ENCODE measurements around the gene PLIN5.

DNA sequence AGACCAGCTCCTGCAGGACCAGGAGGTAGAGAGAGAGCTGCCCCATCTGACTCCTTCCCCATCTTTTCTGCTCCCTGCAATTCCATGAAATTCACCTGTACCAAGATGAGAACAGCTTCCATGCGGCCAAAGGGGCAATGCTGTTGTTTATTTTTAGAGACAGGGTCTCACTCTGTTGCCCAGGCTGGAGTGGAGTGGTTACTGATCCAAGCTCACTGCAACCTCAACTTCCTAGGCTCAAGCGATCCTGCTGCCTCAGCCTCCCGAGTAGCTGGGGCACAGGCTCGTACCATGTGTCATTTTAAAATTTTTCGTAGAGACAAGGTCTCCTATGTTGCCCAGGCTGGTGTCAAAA lies 13.2 kb downstream of the PLIN5 start:
- TF ChIP-seq, protein P1, sequence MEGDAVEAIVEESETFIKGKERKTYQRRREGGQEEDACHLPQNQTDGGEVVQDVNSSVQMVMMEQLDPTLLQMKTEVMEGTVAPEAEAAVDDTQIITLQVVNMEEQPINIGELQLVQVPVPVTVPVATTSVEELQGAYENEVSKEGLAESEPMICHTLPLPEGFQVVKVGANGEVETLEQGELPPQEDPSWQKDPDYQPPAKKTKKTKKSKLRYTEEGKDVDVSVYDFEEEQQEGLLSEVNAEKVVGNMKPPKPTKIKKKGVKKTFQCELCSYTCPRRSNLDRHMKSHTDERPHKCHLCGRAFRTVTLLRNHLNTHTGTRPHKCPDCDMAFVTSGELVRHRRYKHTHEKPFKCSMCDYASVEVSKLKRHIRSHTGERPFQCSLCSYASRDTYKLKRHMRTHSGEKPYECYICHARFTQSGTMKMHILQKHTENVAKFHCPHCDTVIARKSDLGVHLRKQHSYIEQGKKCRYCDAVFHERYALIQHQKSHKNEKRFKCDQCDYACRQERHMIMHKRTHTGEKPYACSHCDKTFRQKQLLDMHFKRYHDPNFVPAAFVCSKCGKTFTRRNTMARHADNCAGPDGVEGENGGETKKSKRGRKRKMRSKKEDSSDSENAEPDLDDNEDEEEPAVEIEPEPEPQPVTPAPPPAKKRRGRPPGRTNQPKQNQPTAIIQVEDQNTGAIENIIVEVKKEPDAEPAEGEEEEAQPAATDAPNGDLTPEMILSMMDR (IDR thresholded peaks at IDR 0.05) = no peak
- TF ChIP-seq POLR2A (IDR thresholded peaks at IDR 0.05) = no peak
